NB4 (cell line): ENCODE measurements around the gene THAP2.
A peak's percentile ranks its signal among the peaks of the same experiment; 100 is the strongest.

Experiments used
- DNase-seq: peaks from one replicate; pipeline ENCODE4 v3.0.0; 2010; ENCODE audit warnings: low read depth
- H3K4me3 ChIP-seq: one replicate; pipeline ENCODE4 v1.5.1; 2011; ENCODE audit warnings: mild to moderate bottlenecking, low read depth, low read length, moderate library complexity
- MYC ChIP-seq: IDR thresholded peaks from 2 replicates; pipeline ENCODE4 v1.6.1; 2011; ENCODE audit warnings: low read depth, low read length
- POLR2A ChIP-seq: IDR thresholded peaks from 2 replicates; pipeline ENCODE4 v1.6.1; 2011; ENCODE audit warnings: mild to moderate bottlenecking; ENCODE audit not compliant: insufficient read length; ENCODE audit errors: extremely low read depth
- TF ChIP-seq, protein P1 (sequence below): IDR thresholded peaks from one replicate; pipeline ENCODE4 v1.5.1; 2012; ENCODE audit warnings: low read depth, low read length
- TF ChIP-seq, protein P2 (sequence below): IDR thresholded peaks from 2 replicates; pipeline ENCODE4 v1.6.1; 2011; ENCODE audit warnings: low read depth, low read length

The THAP2 gene

DNA sequence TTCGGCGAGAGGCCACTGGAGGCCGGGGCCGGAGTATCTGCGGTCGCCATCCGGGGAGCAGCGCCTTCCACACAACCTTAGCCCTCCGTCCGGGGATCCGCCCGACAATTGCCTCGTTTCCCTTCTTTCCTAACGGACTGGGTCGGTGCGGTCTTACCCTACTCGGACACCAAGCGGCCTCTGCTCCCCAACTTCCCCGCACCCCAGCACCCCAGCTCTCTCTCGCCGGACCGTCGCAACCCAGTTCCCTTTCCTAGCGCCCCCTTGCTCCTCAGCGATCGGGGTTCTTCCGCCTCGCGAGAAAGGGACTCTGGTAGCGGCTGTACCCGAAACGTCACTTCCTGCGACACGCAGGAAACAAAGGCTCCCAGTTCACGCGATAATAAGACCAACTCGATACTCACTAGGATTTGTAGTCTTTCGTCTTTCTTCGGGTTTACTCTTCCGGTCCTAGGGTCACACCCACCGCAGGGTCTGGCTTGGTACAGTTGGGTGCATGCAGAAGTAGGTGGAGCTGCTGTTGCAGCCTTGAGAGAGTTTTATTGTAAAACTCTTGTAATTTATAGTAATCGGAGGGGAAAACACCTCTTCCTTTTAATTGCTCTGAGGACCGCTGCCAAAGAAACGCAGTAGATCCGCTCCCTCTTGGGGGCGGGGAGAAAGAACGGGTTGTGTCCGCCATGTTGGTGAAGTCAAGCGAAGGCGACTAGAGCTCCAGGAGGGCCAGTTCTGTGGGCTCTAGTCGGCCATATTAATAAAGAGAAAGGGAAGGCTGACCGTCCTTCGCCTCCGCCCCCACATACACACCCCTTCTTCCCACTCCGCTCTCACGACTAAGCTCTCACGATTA, at the start of gene THAP2, which contains the start of gene ZFC3H1:
THAP2 (plus strand) TSS at position 741 of the 850 bp plus-strand sequence. CDS start 209 bp downstream, outside the sequence.
ZFC3H1 (minus strand) TSS at position 288 of the 850 bp plus-strand sequence; CDS start at position 50, 238 bp downstream.
- DNase-seq = peak; percentile 99
- peak; percentile 51 for TF ChIP-seq MYC
- TF ChIP-seq, protein P1, sequence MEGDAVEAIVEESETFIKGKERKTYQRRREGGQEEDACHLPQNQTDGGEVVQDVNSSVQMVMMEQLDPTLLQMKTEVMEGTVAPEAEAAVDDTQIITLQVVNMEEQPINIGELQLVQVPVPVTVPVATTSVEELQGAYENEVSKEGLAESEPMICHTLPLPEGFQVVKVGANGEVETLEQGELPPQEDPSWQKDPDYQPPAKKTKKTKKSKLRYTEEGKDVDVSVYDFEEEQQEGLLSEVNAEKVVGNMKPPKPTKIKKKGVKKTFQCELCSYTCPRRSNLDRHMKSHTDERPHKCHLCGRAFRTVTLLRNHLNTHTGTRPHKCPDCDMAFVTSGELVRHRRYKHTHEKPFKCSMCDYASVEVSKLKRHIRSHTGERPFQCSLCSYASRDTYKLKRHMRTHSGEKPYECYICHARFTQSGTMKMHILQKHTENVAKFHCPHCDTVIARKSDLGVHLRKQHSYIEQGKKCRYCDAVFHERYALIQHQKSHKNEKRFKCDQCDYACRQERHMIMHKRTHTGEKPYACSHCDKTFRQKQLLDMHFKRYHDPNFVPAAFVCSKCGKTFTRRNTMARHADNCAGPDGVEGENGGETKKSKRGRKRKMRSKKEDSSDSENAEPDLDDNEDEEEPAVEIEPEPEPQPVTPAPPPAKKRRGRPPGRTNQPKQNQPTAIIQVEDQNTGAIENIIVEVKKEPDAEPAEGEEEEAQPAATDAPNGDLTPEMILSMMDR = peak; percentile 31
- TF ChIP-seq POLR2A = peak; percentile 77
- TF ChIP-seq, protein P2, sequence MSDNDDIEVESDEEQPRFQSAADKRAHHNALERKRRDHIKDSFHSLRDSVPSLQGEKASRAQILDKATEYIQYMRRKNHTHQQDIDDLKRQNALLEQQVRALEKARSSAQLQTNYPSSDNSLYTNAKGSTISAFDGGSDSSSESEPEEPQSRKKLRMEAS = no peak; the same call in 1 of the 2 replicates
- H3K4me3 ChIP-seq = peak within 1 kb of the TSS; percentile 79

DNA sequence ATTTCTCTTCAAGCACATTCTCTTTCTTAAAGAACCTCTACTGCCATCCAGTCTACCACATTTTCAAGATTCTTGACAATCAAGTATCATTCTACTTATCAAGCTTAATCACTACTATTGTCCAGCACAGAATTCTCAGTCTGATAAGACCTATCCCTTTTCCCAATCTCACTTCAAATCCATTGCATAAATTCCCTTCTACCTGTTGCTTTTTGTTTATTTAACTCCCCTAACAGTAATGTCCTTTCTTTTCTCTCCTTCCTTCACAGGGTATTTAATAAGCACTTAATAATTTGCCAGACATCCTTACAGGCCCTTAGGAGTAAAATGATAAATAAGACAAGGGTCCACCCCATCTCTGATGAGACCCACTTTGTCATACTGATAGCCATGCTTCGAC, 42.2 kb upstream of the THAP2 start:
- DNase-seq = no peak
- no peak overlapping the region for H3K4me3 ChIP-seq
- no peak for TF ChIP-seq POLR2A
- TF ChIP-seq, protein P2 = no peak
- no peak for TF ChIP-seq MYC
- TF ChIP-seq, protein P1 = no peak

DNA sequence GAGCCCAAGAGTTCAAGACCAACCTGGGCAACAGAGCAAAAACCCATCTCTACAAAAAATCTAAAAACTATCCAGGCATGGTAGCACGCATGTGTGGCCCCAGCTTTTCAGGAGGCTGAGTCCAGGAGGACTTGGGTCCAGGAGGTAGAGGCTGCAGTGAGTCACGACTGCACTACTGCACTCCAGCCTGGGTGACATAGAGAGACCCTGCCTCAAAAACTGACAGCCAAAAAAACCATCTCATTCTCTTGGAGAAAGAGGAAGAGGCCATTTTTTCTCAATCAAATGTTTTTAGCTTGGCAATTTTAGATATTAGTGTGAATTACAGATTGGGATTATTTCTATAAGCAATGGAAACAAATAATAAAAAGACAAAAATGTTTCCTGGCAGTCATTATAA, 38.6 kb upstream of the THAP2 start:
- no peak overlapping the region for H3K4me3 ChIP-seq
- TF ChIP-seq MYC (no peak), POLR2A (no peak)
- TF ChIP-seq, protein P2 = no peak
- TF ChIP-seq, protein P1 = no peak
- no peak for DNase-seq

DNA sequence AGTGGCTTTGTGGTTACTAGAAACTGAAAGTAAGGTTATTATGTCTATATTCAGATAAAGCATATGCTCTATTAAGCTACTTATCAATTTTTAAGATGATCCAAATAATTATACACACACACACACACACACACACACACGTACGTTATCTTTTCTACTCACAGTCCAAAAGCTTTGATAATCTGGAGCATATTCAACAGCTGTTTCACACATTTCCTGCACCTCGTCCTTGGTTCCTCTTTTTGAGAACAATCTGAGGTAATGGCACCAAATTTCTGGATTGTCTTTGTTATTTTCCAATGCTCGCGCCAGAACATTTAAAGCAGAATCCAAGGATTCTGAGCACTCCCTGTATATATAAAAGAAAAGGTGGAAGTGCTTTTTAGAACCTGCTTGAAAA, 38.0 kb upstream of the THAP2 start:
- TF ChIP-seq, protein P2 = no peak
- TF ChIP-seq POLR2A = no peak
- TF ChIP-seq, protein P1 = no peak
- no peak for TF ChIP-seq MYC
- no peak overlapping the region for H3K4me3 ChIP-seq

DNA sequence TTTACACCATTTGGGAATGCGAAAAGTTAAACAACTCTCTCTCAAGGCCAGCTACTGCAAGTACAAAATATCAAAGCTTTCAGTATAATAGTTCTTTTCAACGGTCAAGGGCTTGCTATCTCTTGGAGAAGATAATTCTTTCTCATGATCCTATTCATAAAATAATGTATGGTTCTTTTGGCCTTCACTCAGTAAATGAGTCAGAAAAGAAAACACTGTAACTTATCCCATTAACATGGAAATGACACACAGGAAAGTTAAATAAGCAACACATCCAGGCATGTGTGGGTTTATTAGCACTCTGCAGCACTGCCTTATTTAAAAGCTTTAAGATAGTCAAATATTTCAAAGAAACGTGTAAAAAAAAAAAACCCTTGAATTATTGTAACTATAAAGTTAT, 37.3 kb upstream of the THAP2 start:
- no peak for DNase-seq
- no peak overlapping the region for H3K4me3 ChIP-seq
- TF ChIP-seq, protein P1 = no peak
- TF ChIP-seq MYC (no peak), POLR2A (no peak)
- TF ChIP-seq, protein P2 = no peak

More for the DNA sequence above, 38.0 kb upstream of the THAP2 start:
- DNase-seq = peak; percentile 67
